GM18868 (cell line): Measurements from ENCODE around the gene MAST2.

Source experiments
- ATAC-seq: cut with Tn5 transposase; IDR thresholded peaks from one replicate; pipeline ENCODE4 v1.9.1; 2021; ENCODE audit warnings: mild to moderate bottlenecking, moderate library complexity; ENCODE audit not compliant: unreplicated experiment

The MAST2 gene

DNA sequence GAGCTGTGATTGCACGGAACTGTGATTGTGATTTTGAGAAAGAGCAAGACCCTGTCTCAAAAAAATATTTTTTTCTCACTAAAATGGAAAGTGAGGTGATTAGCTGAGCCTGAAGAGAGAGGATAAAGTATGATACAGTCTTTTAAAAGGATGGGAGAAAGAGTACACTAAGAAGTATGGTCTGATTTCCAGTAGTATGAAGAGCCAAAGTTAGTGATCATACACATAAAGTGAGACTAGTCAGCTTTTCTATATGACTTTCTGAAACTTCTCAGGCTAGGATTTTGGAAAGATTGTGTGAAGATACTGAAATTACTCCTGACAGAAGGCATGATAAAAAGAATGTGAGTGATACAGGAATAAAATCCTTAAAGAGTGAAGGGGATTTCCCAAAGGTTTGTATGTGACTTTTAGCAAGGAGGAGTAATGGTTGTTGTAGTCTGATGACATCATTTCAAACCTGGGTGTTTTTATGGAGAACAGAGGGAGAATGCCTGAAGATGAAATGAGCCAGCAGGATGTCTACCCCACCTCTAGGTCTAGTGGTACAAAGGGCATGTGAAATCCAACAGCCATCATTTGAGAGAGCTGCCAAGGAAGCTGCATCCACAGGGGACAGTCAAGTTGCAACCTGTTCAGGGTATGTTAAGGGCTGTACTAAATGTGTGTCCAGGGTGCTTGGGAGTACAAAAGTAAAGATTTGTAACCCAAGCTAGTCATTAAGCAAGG is 171.3 kb downstream of the MAST2 start:
- no peak for ATAC-seq

DNA sequence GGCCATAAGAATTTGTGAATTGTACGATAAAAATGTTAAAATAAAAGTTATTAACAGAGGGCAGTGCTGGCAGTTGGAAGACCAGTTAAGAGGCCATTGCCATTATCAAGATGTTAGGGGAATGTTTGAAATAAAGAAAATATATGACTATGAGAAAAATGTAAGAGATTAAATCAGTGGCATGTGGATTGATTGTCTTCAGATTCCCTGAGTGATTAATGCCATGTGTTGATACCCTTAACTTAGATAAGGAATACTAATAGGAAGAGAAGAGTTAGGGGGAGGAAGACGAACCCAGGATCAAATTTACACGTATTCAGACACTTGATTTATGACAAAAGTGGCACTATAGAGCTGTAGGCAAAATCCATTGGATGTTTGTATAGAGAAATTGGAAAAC is 173.2 kb downstream of the MAST2 start:
- no peak for ATAC-seq

DNA sequence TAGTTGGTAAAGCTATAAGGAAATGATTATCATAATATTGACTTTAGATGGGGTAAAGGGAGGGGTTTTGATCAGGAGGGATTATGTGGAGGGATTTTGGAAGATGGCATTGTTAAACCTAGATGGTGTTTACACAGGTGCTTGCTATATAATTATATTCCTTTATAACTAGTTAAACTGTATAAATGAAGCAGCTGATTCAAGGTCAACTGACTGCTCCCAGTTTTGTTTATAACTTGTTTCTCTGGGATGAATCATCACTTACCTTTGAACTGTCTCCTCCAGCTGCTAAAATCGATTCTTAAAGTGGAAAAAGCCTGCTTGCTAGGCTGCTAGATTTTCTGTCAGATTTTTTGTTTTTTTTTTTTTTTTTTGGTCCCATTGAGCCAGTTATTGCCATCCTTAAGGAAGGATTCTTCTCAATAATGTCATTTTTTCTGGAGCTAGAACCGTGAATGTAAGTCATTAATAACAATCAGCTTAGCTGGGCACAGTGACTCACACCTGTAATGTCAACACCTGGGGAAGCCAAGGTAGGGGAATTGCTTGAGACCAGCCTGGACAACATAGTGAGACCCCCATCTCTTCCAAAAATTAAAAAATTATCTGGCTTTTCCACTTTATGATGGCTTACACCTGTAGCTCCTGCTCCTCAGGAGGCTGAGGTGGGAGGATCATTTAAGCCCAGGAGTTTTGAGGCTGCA is 175.8 kb downstream of the MAST2 start:
- no peak for ATAC-seq

DNA sequence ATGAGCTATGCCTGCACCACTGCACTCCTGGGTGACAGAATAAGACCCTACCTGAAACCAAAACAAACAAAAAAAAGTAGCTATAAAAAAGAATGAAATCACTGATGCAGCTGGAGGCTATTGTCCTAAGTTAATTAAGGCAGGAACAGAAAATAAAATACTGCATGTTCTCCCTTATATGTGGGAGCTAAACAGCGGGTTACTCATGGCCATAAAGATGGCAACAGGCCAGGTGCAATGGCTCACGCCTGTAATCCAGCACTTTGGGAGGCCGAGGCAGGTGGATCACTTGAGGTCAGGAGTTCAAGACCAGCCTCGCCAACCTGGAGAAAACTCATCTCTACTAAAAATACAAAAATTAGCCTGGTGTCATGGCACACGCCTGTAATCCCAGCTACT is 176.4 kb downstream of the MAST2 start:
- no peak for ATAC-seq

DNA sequence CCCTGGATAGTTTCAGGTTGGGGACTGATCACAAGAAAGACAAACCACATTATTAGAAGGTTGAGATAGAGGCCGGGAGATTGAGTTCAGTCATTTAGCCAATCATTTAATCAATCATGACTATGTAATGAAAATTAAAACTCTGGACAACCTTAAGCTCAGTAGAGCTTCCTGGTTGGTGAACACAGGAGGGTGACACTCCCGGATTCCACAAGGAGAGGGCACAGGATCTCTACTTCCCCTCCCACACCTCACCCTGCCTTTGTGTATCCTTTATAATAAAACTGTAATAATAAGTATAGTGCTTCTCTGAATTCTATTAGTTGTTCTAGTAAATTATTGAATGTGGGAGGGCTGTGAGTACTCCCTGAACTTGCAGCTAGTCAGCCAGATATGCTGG is 178.9 kb downstream of the MAST2 start:
- ATAC-seq: no peak

DNA sequence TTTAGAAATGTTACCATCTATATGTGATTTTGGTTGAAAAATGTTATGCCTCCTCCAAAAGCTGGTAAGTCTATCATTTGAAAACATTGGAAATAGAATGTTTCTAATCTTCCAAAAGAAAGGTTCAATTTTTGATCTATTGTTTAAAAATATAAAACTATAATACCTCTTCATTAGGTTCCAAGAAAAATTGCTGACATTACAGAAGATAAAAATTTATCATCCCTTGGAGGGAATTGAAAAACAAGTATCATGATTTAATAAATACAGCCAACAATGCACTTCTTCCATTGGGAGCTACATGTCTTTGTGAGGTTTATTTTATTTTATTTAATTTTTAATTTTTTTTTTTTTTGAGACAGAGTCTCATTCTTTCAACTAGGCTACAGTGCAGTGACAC is 180.6 kb downstream of the MAST2 start:
- ATAC-seq: no peak

DNA sequence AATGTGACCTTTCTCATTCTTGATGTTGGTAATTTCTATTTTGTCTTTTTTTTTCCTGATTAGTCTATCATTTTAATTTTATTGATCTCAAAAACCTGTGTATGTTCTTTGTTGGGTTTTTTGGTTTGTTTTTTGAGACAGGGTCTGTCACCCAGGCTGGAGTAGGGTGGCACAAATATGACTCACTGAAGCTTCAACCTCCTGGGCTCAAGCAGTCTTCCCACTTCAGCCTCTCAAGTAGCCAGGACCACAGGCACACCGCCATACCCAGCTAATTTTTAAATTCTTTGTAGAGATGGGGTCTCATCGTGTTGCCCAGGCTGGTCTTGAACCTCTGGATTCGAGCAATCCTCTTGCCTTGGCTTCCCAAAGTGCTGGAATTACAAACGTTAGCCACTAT is 183.8 kb downstream of the MAST2 start:
- no peak for ATAC-seq

DNA sequence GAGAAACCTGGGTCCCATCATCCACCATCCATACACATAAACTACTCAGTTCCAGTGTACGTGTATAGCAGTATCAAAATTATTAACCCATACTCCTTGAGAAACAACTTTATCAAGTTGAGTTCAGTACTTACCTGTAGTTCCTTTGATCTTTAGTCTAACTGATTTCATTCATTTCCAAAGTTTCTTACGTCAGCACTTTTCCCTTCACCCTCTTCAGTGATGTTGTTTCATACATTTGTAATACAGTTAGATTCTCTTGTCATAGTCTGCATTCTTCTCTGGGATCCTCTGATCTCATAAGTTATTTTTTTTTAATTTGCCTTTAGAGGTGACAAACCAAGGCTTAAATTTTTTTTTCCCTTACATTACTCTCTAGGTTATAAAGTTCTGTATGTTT is 185.8 kb downstream of the MAST2 start:
- no peak for ATAC-seq

DNA sequence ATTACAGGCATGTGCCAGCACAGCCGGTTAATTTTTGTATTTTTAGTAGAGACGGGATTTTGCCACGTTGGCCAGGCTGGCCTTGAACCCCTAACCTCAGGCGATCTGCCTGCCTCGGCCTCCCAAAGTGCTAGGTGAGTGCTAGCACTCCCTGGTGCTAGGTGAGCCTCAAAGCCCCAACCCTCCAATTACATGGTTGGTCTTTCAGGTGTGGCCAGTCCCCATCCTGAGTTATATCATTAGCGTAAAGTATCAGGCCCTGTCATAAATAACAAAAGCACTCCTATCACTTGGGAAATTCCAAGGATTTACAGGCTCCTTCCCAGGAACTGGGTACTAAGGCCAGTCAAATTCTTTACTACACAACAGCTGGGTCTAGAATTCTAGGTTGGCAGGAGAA is 191.0 kb downstream of the MAST2 start:
- ATAC-seq: no peak

DNA sequence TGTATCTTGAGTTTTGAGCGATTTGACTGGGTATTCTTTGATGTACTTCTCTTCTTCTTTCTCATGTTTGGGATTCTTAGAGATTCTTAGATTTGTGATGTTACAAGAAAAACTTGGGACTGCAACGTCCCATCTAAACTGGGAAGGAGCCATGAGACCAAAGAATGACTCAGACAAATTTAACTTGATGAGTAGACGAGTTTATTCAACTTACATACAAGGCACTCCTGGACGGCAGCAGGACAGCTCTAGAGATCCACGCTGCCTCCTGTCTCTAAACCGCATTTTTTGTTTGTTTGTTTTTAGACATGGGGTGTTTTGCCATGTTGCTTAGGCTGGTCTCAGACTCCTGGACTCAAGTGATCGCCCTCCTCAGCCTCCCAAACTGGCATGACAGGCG is 191.9 kb downstream of the MAST2 start:
- ATAC-seq: no peak

DNA sequence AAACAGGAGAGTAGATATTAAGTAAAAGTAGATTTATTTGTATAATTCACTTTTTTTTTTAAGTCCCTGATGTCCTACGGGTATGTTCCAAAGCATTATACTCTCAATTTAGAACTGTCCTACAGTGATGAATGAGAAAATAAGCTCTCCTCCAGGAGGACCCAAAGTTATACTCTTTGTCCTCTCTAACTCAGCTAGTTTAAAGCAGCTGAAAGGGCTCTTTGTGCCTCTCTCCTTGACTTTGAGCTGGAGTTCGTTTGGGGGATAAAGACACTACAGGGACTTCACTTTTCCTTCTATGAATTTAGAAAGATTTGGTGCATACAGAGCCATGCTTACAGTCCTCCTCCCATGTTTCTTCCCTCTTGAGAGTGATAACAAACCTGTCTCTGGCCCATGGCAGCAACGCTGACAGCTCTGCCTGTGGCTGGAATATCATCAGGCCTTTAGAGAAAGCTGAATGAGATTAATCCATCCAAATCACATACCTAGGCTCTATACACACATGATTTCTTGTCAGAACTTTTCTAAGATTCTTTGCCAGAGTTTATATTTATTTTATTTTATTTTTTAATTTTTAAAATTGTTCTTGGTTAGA is 194.7 kb downstream of the MAST2 start:
- ATAC-seq: no peak

DNA sequence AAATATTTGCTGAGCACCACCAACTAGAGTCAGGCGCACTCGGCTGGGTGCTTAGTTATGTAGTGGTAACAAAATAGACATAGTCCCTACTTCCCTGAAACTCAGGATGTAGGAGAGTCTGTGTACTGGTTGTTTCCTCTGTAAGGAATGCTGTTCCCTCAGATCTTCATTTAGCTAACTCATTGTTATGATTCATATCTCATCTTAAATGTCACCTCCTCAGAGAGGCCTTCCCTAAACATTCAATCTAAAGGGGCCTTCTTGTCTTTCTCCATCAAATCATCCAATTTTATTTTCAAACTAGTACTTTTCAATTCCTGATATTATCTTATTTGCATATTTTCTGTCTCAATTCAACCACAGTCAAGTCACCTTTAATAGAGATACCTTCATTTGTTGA is 196.1 kb downstream of the MAST2 start:
- ATAC-seq: no peak

DNA sequence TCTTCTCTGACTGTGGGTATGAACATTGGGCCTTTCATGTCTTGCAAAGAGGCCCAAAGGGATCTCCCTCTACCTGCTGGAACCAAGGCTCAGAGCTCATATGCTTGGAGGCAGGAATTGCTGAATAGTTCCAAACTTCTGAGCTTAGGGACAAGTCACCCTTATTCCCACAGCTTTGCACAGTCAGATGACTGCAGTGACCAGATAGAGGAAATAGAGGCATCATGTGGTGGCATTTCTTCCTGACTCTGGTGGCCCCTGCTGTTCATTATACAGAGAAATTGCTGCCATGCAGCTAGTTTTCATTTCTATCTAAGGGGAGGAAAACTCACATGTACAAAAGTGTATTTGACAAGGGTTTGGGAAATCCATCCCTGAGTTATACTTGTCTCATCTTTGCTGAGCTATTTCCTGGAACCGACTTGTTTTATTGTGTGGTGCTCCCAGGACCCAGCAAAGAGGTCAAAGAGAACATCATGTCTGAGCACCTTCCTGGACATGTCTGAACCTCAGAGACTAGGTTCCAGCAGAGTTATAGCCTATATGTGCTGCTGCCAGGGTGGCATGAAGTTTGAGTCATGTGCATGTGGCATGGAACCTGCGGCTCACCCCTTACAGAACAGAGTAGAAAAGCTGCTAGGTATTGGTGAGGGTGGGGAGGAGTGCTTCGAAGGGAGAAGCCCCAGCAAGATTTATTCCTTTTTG is 197.8 kb downstream of the MAST2 start:
- no peak for ATAC-seq

DNA sequence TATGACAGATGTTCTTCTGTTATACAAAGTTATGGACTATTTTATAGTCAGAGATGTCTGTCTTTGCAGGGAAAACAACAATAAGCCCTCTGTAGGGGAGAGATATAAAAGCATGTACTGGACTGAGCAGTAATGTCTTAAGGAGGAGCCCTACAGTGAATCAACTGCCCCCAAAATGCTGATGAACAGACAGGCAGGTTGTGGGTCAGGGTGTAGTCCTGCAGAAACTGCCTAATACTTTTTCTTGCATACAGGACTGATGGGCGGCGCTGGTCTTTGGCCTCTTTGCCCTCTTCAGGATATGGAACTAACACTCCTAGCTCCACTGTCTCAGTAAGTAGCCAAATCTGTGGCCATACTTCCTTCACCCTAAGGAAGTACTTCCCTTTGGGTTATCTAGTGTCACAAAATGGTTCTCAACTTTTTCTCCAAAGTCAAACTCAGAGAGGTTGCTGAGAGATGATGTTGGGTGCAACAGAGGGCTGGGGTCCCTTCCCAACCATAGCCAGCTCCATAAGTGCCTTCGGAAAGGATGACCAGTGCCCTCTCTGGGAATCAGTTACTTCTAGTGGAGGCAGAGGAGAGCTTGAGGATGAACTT is 199.2 kb downstream of the MAST2 start:
- no peak for ATAC-seq

DNA sequence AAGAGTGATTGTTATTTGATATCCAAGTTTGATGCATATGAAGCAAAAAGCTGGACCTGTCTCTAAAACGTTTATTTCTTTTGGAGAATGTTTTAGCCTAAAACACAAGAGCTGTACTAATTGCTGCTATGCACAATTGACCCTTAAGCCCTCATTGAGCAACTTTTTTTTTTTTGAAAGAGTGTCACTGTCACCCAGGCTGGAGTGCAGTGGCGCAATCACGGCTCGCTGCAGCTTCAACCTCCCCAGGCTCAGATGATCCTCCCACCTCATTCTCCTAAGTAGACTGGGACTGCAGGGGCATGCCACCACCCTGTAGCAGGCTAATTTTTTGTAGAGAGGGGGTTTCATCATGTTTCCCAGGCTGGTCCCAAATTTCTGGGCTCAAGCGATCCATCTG is 199.9 kb downstream of the MAST2 start:
- ATAC-seq: no peak

DNA sequence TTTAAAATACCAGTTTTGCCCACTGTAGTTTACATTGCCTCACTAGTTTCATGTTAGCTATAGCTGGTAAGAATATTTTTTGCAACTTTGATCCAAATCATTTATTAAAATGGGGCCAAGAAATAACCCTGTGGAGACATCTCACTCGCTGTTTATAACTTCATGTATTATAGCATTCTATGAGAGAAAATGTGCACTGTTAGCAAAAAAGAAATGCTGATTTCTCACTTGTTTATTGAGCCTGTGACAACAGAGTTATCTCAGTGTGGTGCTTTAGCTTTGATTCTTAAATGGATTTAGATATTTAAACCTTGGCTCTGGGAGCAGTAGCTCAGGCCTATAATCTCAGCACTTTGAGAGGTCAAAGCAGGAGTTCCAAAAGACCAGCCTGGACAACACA is 201.1 kb downstream of the MAST2 start:
- no peak for ATAC-seq

DNA sequence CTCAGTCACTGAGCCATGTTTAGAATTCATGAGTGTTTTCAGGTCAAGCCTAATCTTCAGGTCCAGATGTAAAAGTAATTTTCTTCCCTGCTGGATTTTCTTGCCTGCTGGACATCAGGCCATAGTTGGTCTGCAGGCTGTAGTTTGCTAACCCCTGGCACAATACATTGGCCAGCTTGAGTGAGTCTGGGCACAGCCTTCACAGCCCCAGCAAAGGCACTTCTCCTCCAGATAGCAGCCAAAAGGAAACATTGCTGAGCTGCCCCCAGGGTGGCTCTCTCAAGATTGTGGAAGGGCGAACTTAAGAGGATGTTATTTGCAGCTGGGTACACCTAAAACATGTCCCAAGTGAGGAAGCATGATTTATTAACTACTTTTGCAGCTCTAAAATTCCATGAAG is 202.2 kb downstream of the MAST2 start:
- ATAC-seq: no peak

DNA sequence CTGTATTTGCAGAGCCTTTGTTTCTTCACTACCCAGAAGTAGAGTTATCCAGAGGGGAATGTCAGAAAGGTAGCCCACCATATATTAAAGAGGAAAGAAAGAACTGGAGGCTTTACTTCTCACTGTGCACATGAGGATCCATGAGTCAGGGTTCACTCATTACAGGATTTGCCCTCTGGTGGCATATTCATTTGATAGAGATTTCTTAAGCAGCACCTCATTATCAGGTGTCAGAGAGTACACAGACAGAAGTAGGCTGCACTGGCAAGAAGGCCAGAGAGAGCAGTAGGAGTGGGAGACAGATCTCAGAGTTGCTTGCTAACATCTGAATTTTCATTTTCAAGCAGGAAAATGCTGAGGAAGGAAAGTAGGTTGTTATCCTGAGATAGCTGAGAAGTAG is 205.2 kb downstream of the MAST2 start:
- ATAC-seq: no peak

DNA sequence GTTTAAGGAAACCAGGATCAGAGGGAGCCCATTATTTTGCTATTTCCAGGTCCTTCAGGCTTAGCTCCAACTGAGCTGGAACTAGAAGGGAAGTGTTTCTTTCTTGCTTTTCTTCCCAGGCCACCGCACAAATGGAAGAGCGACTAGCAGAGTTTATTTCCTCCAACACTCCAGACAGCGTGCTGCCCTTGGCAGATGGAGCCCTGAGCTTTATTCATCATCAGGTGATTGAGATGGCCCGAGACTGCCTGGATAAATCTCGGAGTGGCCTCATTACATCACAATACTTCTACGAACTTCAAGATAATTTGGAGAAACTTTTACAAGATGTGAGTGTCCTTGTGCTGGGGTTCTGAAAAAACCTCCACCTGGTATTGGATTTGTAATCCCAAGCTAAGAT is 207.2 kb downstream of the MAST2 start:
- no peak for ATAC-seq

DNA sequence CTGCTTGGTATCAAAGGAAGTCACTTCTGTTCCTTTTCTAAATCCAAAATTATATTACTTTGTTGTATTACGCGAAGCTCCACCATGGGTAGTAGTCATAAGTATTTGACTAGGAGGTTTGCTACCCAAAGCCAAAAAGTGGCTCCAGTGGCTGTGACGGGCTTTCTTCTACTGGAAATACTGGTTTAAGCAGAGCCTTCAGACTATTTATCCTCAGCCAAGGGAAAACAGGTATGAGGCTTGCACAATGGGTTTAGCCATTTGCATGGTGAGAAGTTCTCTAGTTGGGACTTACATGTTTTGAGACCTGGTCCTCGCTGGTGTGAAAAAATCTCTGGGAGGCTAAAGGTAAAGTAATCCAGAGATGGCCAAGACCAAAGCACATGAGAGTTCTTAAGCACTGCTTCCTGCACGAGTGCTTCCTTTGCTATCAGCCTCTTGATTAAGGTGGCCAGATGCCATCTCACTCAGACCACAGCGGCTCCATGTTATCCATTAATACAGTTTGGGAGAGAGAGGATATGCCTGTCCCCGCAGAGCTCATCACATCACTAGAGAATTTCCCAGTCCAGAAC is 207.8 kb downstream of the MAST2 start:
- no peak for ATAC-seq

DNA sequence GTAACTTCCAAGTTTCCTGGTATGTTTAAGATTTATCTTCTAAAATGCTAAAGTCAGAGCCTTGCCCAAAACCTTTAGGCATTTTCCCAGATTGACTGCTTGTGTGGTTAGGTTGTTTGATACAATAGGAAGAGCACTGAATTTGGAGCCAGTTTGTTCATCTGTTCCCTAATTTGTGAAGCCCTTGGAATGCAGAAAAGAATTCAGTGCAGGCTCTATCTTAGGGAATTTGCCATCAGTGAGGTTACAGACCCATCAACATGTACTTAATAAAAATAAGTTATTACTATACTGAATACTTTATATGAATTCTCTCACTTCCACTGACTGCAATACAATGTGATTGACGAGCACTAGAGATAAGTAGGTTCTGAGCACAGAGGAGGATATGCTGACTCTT is 208.8 kb downstream of the MAST2 start:
- ATAC-seq: no peak
